ENCODE measurements around the gene NOTCH1. TPM values are rescaled to one million over a fixed set of nuclear protein-coding genes. Genes with fewer than 3 reads are reported as not detected.

The NOTCH1 gene
- polyA plus RNA-seq, 2 of the 4 experiments (the other 2 are of a cell fraction), result 0.88 to 5.7 TPM

DNA sequence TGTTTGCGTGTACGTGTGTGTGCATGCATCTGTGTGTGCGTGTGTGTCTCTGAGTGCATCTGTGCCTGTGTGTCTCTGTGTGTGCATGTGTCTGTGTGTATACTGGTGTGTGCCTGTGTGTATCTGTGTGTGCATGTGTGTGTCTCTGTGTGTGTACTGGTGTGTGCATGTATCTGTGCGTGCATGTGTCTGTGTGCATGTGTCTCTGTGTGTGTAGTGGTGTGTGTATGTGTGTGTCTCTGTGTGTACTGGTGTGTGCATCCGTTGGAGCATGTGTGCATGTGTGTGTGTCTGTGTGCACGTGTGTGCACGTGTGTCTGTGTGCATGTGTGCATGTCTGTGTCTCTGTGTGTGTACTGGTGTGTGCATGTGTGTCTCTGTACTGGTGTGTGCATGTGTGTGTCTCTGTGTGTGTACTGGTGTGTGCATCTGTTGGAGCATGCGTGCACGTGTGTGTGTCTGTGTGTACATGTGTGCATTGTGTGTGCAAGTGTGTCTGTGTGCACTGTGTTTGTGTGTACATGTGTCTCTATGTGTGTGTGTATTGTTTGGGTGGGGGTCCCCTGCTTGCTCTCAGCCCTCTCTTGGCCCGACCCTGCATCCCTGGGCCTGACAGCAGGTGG lies 23.8 kb upstream of the NOTCH1 start:
- Histone ChIP-seq H3K4me2 (no peak overlapping the region), H3K4me1 (peaks cover 64% of the 10 kb centered on the region), H3K27ac (peak overlapping the region in 1 of 2 experiments; percentile 93; a peak in 4 of 6 replicates), H3K4me3 (no peak overlapping the region), H3K9me3 (no peaks in the 10 kb centered on the region)
- TF ChIP-seq, protein P1, sequence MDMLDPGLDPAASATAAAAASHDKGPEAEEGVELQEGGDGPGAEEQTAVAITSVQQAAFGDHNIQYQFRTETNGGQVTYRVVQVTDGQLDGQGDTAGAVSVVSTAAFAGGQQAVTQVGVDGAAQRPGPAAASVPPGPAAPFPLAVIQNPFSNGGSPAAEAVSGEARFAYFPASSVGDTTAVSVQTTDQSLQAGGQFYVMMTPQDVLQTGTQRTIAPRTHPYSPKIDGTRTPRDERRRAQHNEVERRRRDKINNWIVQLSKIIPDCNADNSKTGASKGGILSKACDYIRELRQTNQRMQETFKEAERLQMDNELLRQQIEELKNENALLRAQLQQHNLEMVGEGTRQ (IDR thresholded peaks at IDR 0.05), result no peak
- no peak for TF ChIP-seq TFCP2L1 (CRISPR knock-in tag; IDR thresholded peaks at IDR 0.05)
- no peak for TF ChIP-seq PHF8 (IDR thresholded peaks at IDR 0.05; ENCODE audit: borderline replicate concordance, low read depth)
- TF ChIP-seq, protein P2, sequence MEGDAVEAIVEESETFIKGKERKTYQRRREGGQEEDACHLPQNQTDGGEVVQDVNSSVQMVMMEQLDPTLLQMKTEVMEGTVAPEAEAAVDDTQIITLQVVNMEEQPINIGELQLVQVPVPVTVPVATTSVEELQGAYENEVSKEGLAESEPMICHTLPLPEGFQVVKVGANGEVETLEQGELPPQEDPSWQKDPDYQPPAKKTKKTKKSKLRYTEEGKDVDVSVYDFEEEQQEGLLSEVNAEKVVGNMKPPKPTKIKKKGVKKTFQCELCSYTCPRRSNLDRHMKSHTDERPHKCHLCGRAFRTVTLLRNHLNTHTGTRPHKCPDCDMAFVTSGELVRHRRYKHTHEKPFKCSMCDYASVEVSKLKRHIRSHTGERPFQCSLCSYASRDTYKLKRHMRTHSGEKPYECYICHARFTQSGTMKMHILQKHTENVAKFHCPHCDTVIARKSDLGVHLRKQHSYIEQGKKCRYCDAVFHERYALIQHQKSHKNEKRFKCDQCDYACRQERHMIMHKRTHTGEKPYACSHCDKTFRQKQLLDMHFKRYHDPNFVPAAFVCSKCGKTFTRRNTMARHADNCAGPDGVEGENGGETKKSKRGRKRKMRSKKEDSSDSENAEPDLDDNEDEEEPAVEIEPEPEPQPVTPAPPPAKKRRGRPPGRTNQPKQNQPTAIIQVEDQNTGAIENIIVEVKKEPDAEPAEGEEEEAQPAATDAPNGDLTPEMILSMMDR (IDR thresholded peaks at IDR 0.05), result no peak
- no peak for TF ChIP-seq RCOR1 (IDR thresholded peaks at IDR 0.05; ENCODE audit: low read depth, low read length)
- TF ChIP-seq CEBPB (IDR thresholded peaks at IDR 0.05), result no peak
- no peak for TF ChIP-seq ZFP36 (IDR thresholded peaks at IDR 0.05; ENCODE audit: borderline replicate concordance, partially characterized antibody)
- ChIA-PET POLR2A (no interaction called here), CTCF (no interaction called here)
- ATAC-seq (no peak), DNase-seq (ENCODE audit: low read depth in 1 of 2, low spot score in 1 of 2) (no peak), FAIRE-seq (peak; percentile 39)
- WGBS (ENCODE audit: missing lambda C conversion rate), result 91% methylated on average over 9 of the region's 10 CpGs

DNA sequence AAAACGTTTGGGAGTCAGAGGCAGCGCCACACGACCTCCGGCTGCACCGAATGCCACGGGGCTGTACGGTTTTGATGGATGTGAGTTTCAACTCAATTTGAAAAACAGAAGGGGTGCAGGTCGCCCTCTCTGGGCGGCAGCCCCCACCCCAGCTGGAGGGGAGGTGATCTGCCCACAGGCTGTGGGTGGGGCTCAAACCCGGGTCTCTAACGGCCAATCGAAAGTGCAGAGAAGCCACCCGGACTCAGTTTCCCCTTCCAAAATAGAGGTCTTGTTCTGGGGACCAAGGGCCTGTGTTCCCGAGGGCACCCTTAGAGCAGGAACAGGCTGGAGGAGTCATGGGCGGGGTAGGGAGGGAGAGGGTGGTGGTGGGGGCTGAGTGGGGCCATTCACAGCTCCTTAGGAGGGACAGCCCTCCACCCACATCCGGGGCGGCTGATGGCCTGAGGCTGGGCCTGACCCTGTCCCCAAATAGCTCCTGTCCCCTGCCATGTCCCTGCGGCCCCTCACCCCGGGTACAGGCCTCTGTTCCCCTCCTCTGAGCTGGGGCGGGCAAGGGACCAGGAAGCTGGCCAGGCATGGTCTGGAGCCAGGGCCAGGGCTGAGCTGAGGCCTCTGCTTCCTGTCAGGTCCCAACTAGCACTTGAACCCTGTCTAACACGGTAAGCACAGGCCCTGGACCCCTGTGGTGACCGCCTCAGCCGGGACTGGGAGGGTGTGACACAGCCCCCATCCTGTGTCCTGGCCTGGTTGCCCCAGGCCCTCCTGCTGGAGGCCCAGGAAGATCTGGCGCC lies 22.6 kb upstream of the NOTCH1 start:
- Histone ChIP-seq H3K4me3 (no peak overlapping the region), H3K27ac (peak overlapping the region; percentile 83 to 93), H3K9me3 (no peaks in the 10 kb centered on the region), H3K4me2 (peak overlapping the region; percentile 68), H3K4me1 (peaks cover 64% of the 10 kb centered on the region)
- WGBS (ENCODE audit: missing lambda C conversion rate), result 44% methylated on average over 21 of the region's 24 CpGs
- ChIA-PET POLR2A (interaction anchor here (0.8 to 1.0 kb wide), 2 partner anchors 11 to 23 kb away, joined by 3 read pairs; partner anchors contain the start of gene NOTCH1), CTCF (interaction anchor here (0.8 to 1.0 kb wide), 3 partner anchors 9 to 30 kb away, joined by 3 to 4 read pairs (median 3); no protein-coding TSS in a partner anchor)
- FAIRE-seq, result no peak
- ATAC-seq, result no peak
- no peak for TF ChIP-seq SREBF2 (IDR thresholded peaks at IDR 0.05)
- TF ChIP-seq HOXB13 (CRISPR knock-in tag; IDR thresholded peaks at IDR 0.05; ENCODE audit: low read depth), result 0 out of 2 replicates have a peak, but pooled peaks have one; percentile 6
- no peak for DNase-seq (ENCODE audit: low read depth in 1 of 2, low spot score in 1 of 2)

DNA sequence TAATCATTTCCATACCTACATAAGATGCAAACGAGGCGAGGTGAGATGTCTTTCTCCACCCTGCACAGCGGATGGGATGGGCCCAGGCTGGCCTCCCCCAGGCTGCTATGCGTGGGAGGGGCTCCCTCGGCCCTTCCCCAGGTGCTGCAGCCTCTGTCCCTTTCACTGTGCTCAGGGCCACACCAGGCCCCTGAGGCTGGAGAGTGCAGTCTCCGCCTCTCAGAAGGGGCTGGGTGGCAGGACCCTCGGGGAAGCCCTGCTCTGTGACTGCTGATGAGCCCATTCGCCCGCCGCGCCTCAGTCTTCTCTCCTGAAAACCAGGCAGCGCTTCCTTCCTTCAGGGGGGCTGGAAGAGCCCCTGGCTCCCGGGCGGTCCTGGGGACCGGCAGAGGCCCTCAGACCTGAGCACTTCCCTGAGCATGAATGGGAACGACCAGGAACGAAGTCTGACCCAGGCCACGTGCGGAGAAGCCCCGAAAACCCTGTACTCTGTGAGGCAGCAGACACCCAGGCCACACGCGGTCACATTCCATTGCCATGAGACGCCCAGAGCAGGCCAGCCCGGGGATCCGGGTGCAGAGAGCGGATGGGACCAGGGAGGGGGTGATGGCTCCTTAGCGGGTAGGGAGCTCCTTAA lies 21.9 kb upstream of the NOTCH1 start:
- peak overlapping the region; percentile 68 for H3K4me2 ChIP-seq
- H3K4me1 ChIP-seq, result peaks cover 61% of the 10 kb centered on the region
- H3K9me3 ChIP-seq, result no peaks in the 10 kb centered on the region
- CTCF ChIA-PET, result interaction anchor here (0.8 to 1.0 kb wide), 3 partner anchors 8 to 29 kb away, joined by 3 to 4 read pairs (median 3); no protein-coding TSS in a partner anchor
- no peak overlapping the region for H3K4me3 ChIP-seq
- H3K27ac ChIP-seq, result peak overlapping the region; percentile 83 to 93
- peak; percentile 79 to 84 for DNase-seq (ENCODE audit: low read depth in 1 of 2, low spot score in 1 of 2)
- WGBS (ENCODE audit: missing lambda C conversion rate), result 28% methylated on average over 16 of the region's 27 CpGs
- POLR2A ChIA-PET, result interaction anchor here (0.8 to 1.0 kb wide), 2 partner anchors 10 to 22 kb away, joined by 3 read pairs; partner anchors contain the start of gene NOTCH1
- ATAC-seq, result peak; percentile 71 to 78
- FAIRE-seq, result no peak
- TF ChIP-seq, protein P3, sequence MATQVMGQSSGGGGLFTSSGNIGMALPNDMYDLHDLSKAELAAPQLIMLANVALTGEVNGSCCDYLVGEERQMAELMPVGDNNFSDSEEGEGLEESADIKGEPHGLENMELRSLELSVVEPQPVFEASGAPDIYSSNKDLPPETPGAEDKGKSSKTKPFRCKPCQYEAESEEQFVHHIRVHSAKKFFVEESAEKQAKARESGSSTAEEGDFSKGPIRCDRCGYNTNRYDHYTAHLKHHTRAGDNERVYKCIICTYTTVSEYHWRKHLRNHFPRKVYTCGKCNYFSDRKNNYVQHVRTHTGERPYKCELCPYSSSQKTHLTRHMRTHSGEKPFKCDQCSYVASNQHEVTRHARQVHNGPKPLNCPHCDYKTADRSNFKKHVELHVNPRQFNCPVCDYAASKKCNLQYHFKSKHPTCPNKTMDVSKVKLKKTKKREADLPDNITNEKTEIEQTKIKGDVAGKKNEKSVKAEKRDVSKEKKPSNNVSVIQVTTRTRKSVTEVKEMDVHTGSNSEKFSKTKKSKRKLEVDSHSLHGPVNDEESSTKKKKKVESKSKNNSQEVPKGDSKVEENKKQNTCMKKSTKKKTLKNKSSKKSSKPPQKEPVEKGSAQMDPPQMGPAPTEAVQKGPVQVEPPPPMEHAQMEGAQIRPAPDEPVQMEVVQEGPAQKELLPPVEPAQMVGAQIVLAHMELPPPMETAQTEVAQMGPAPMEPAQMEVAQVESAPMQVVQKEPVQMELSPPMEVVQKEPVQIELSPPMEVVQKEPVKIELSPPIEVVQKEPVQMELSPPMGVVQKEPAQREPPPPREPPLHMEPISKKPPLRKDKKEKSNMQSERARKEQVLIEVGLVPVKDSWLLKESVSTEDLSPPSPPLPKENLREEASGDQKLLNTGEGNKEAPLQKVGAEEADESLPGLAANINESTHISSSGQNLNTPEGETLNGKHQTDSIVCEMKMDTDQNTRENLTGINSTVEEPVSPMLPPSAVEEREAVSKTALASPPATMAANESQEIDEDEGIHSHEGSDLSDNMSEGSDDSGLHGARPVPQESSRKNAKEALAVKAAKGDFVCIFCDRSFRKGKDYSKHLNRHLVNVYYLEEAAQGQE (IDR thresholded peaks at IDR 0.05), result no peak
- TF ChIP-seq HEYL (CRISPR knock-in tag; IDR thresholded peaks at IDR 0.05) (0 out of 2 replicates have a peak, but pooled peaks have one; percentile 57), FOSB (CRISPR knock-in tag; IDR thresholded peaks at IDR 0.05) (peak; percentile 21; the same call in 1 of the 2 replicates), MYC (IDR thresholded peaks at IDR 0.05; ENCODE audit: borderline replicate concordance, low read length) (peak; percentile 84; the same call in 1 of the 2 replicates), FOXS1 (CRISPR knock-in tag; IDR thresholded peaks at IDR 0.05) (peak; percentile 73; the same call in 1 of the 2 replicates), TFCP2L1 (CRISPR knock-in tag; IDR thresholded peaks at IDR 0.05) (0 out of 2 replicates have a peak, but pooled peaks have one; percentile 38), EHF (CRISPR knock-in tag; IDR thresholded peaks at IDR 0.05) (peak; percentile 89; the same call in 1 of the 2 replicates), HOXB13 (CRISPR knock-in tag; IDR thresholded peaks at IDR 0.05; ENCODE audit: low read depth) (peak; percentile 92; the same call in 1 of the 2 replicates), TP53 (CRISPR knock-in tag; IDR thresholded peaks at IDR 0.05) (no peak)
- TF ChIP-seq, protein P4, sequence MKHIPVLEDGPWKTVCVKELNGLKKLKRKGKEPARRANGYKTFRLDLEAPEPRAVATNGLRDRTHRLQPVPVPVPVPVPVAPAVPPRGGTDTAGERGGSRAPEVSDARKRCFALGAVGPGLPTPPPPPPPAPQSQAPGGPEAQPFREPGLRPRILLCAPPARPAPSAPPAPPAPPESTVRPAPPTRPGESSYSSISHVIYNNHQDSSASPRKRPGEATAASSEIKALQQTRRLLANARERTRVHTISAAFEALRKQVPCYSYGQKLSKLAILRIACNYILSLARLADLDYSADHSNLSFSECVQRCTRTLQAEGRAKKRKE (CRISPR knock-in tag; IDR thresholded peaks at IDR 0.05; ENCODE audit: low read depth), result peak; percentile 90; the same call in 1 of the 2 replicates
- TF ChIP-seq, protein P5, sequence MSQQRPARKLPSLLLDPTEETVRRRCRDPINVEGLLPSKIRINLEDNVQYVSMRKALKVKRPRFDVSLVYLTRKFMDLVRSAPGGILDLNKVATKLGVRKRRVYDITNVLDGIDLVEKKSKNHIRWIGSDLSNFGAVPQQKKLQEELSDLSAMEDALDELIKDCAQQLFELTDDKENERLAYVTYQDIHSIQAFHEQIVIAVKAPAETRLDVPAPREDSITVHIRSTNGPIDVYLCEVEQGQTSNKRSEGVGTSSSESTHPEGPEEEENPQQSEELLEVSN (IDR thresholded peaks at IDR 0.05; ENCODE audit: borderline replicate concordance, low read depth), result peak; percentile 98
- TF ChIP-seq, protein P1 (IDR thresholded peaks at IDR 0.05), result peak; percentile 91
